GM10248 (cell line): Measurements from ENCODE around the gene ZRANB1.

ENCODE experiments used
- CTCF ChIA-PET: fragments of 300-600 bp; sonication (Branson Sonifier 250); formaldehyde crosslinking; extraction: SDS; loops from one replicate; lab custom pipeline; 2021; ENCODE audit warnings: antibody characterized with exemption; lab: Yijun Ruan, JAX
- POLR2A ChIA-PET: fragments of 350-650 bp; sonication (Branson Sonifier 250); formaldehyde crosslinking; extraction: SDS; loops from one replicate; lab custom pipeline; 2020; ENCODE audit warnings: antibody characterized with exemption; lab: Yijun Ruan, JAX
- DNase-seq: peaks from one replicate; pipeline ENCODE4 v3.0.0; 2012; ENCODE audit errors: extremely low spot score
- CTCF ChIP-seq: IDR thresholded peaks from 2 replicates; pipeline ENCODE4 v1.5.1; 2012; ENCODE audit warnings: mild to moderate bottlenecking, low read depth; ENCODE audit errors: extremely low read depth, missing control alignments, control extremely low read depth

Gene ZRANB1

GRCh38 chr10:125001313-125002046 lies 59.6 kb downstream of the ZRANB1 start:
- no peak for TF ChIP-seq CTCF
- no peak for DNase-seq
- ChIA-PET CTCF (interaction anchor here (2.1 kb wide), 1 partner anchor 9 kb away, joined by 15 read pairs; no protein-coding TSS in a partner anchor), POLR2A (no interaction called here)

- ChIA-PET POLR2A (no interaction called here), CTCF (interaction anchor here (2.1 kb wide), 1 partner anchor 10 kb away, joined by 15 read pairs; no protein-coding TSS in a partner anchor)
- TF ChIP-seq CTCF: no peak
- no peak for DNase-seq
Measured at GRCh38 chr10:125002047-125002422, 60.1 kb downstream of the ZRANB1 start.

- ChIA-PET CTCF (interaction anchor here (2.1 kb wide), 1 partner anchor 10 kb away, joined by 15 read pairs; no protein-coding TSS in a partner anchor), POLR2A (no interaction called here)
- DNase-seq: no peak
Measured at GRCh38 chr10:125002423-125003145, 60.7 kb downstream of the ZRANB1 start.

GRCh38 chr10:125003146-125003900 lies 61.4 kb downstream of the ZRANB1 start:
- ChIA-PET POLR2A (no interaction called here), CTCF (no interaction called here)
- no peak for DNase-seq
- TF ChIP-seq CTCF: no peak

More at GRCh38 chr10:125002423-125003145, 60.7 kb downstream of the ZRANB1 start:
- no peak for TF ChIP-seq CTCF

GRCh38 chr10:125003901-125004467 lies 62.1 kb downstream of the ZRANB1 start:
- TF ChIP-seq CTCF: no peak
- POLR2A ChIA-PET: no interaction called here

More at GRCh38 chr10:125003901-125004467, 62.1 kb downstream of the ZRANB1 start:
- DNase-seq: no peak
- CTCF ChIA-PET: no interaction called here
